ENCODE measurements around the gene CDKAL1. TPM values are rescaled to one million over a fixed set of nuclear protein-coding genes. Genes with fewer than 3 reads are reported as not detected.

The CDKAL1 gene
- total and polyA plus RNA-seq, 2 of the 13 experiments (the other 11 are each of a cell fraction or from before 2014, with no cell fraction given): 9.5 to 27.7 TPM

GRCh38 chr6:20652299-20653084 is 118.2 kb downstream of the CDKAL1 start:
- Histone ChIP-seq H3K9me3 (ENCODE audit: low read length) (no peaks in the 10 kb centered on the region), H3K4me1 (ENCODE audit: insufficient read depth, low read length) (peaks cover 6% of the 10 kb centered on the region), H3K27ac (ENCODE audit: extremely low read length, insufficient read depth, low read length) (no peak overlapping the region), H3K9ac (ENCODE audit: insufficient read depth, low read depth, low read length) (no peak overlapping the region), H2AFZ (ENCODE audit: low read length) (no peak overlapping the region), H3K4me2 (ENCODE audit: low read depth, low read length) (no peak overlapping the region), H3K36me3 (replicated peaks in 1 of 2; ENCODE audit: control insufficient read depth in 1 of 2, insufficient read depth in 2 of 2, low read length in 2 of 2) (peaks cover 4 to 8% of the 10 kb centered on the region in 2 experiments; a peak in 3 of 5 replicates), H3K4me3 (replicated peaks in 1 of 3; ENCODE audit: insufficient read depth in 1 of 3, low read depth in 2 of 3, low read length in 3 of 3) (no peak overlapping the region), H3K79me2 (ENCODE audit: insufficient read depth, low read length) (no peaks in the 10 kb centered on the region), H3K27me3 (ENCODE audit: control insufficient read depth in 1 of 2, insufficient read depth in 2 of 2, low read length in 2 of 2) (no peaks in the 10 kb centered on the region), H4K20me1 (ENCODE audit: insufficient read depth, low read length) (no peaks in the 10 kb centered on the region)
- ATAC-seq: no peak
- ChIA-PET POLR2A (no interaction called here), CTCF (ENCODE audit: low intra/inter-chr PET ratio, low total read pairs) (no interaction called here)
- in situ Hi-C loops (cut with HindIII; ENCODE audit: extremely low pct_ligation_motif_present, low pct_unique_long_range_greater_than_20kb): no loop called here
- no TSS peak for BruUV-seq (replicated peaks)
- no peak for DNase-seq (ENCODE audit: low spot score)
- TF ChIP-seq ZSCAN20 (CRISPR knock-in tag; IDR thresholded peaks at IDR 0.05; ENCODE audit: borderline replicate concordance) (no peak), HNRNPLL (IDR thresholded peaks at IDR 0.05; ENCODE audit: low read depth, low read length, poor library complexity, severe bottlenecking) (no peak), RORA (CRISPR knock-in tag; IDR thresholded peaks at IDR 0.05) (no peak), HIVEP1 (CRISPR knock-in tag; IDR thresholded peaks at IDR 0.05) (no peak), ZNF414 (CRISPR knock-in tag; IDR thresholded peaks at IDR 0.05) (no peak), ZNF432 (CRISPR knock-in tag; IDR thresholded peaks at IDR 0.05; ENCODE audit: borderline replicate concordance) (no peak), CC2D1A (CRISPR knock-in tag; IDR thresholded peaks at IDR 0.05) (no peak), MLX (CRISPR knock-in tag; IDR thresholded peaks at IDR 0.05) (no peak), MAFK (conservative IDR thresholded peaks at IDR 0.05 in 1 of 2, IDR thresholded peaks at IDR 0.05 in 1 of 2; ENCODE audit: low read length in 2 of 2) (no peak), HOXA5 (CRISPR knock-in tag; IDR thresholded peaks at IDR 0.05) (no peak), ZNF670 (CRISPR knock-in tag; IDR thresholded peaks at IDR 0.05; ENCODE audit: borderline replicate concordance) (no peak), SATB2 (CRISPR knock-in tag; IDR thresholded peaks at IDR 0.05) (no peak), HNF4G (IDR thresholded peaks at IDR 0.05; ENCODE audit: borderline replicate concordance, low read depth, low read length) (no peak), HNF4G (CRISPR knock-in tag; IDR thresholded peaks at IDR 0.05; ENCODE audit: borderline replicate concordance, low read depth) (no peak), GZF1 (CRISPR knock-in tag; IDR thresholded peaks at IDR 0.05) (no peak), ZNF343 (CRISPR knock-in tag; IDR thresholded peaks at IDR 0.05) (no peak)
- TF ChIP-seq, protein P1, sequence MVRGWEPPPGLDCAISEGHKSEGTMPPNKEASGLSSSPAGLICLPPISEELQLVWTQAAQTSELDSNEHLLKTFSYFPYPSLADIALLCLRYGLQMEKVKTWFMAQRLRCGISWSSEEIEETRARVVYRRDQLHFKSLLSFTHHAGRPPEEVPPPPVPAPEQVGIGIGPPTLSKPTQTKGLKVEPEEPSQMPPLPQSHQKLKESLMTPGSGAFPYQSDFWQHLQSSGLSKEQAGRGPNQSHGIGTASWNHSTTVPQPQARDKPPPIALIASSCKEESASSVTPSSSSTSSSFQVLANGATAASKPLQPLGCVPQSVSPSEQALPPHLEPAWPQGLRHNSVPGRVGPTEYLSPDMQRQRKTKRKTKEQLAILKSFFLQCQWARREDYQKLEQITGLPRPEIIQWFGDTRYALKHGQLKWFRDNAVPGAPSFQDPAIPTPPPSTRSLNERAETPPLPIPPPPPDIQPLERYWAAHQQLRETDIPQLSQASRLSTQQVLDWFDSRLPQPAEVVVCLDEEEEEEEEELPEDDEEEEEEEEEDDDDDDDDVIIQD (CRISPR knock-in tag; IDR thresholded peaks at IDR 0.05; ENCODE audit: low read depth): no peak
- no peak for FAIRE-seq
- intact Hi-C loops (cut with micrococcal nuclease; ENCODE audit: unreplicated experiment): no loop called here
- whole genome bisulfite sequencing (ENCODE audit: low lambda C conversion rate): 94% methylated on average over 8 of the region's 8 CpGs
